K562 (cell line): ENCODE measurements around the gene COQ5. TPM values are rescaled to one million over a fixed set of nuclear protein-coding genes. Genes with fewer than 3 reads are reported as not detected.

Source experiments
- HDAC8 ChIP-seq: fragments of 450-650 bp; IDR thresholded peaks from 2 replicates; pipeline ENCODE4 v1.6.1; 2016; ENCODE audit warnings: mild to moderate bottlenecking, missing genetic modification characterization, moderate library complexity, missing compliant biosample characterization
- HLTF ChIP-seq: fragments of 450-650 bp; IDR thresholded peaks from 2 replicates; pipeline ENCODE4 v1.6.1; 2016
- MAFK ChIP-seq: IDR thresholded peaks from 2 replicates; pipeline ENCODE4 v1.6.1; 2011; ENCODE audit warnings: low read length, improper control_type of control experiment
- RREB1 ChIP-seq: fragments of 250-450 bp; sonication (Bioruptor Pico); IDR thresholded peaks from 2 replicates; pipeline ENCODE4 v1.4.0; 2020
- SMARCA4 ChIP-seq: fragments of 450-650 bp; IDR thresholded peaks from 2 replicates; pipeline ENCODE4 v1.6.1; 2016
- TCF7 ChIP-seq: sonication (generic); IDR thresholded peaks from 2 replicates; pipeline ENCODE4 v1.6.1; 2016; ENCODE audit warnings: antibody characterized with exemption, borderline replicate concordance
- TCF7L2 ChIP-seq: fragments of 150-350 bp; IDR thresholded peaks from 2 replicates; pipeline ENCODE4 v1.6.1; 2016; ENCODE audit warnings: low read depth, mild to moderate bottlenecking, low read length, moderate library complexity
- YY1 ChIP-seq, 3 experiments: IDR thresholded peaks; 2 replicates each; pipeline ENCODE4 v1.6.1; 2011; ENCODE audit warnings: low read length in 2 of 3, mild to moderate bottlenecking in 2 of 3, moderate library complexity in 2 of 3, borderline replicate concordance in 1 of 3, control low read depth in 1 of 3, low read depth in 1 of 3; ENCODE audit not compliant: insufficient read depth in 3 of 3, insufficient replicate concordance in 2 of 3, control insufficient read depth in 1 of 3, insufficient read length in 1 of 3; ENCODE audit errors: extremely low read depth in 1 of 3
- ZBED1 ChIP-seq: IDR thresholded peaks from 2 replicates; pipeline ENCODE4 v1.6.1; 2014
- ZBTB33 ChIP-seq: sonication (generic); formaldehyde crosslinking; IDR thresholded peaks from 2 replicates; pipeline ENCODE4 v1.8.1; 2023; ENCODE audit warnings: mild to moderate bottlenecking, missing genetic modification reagents
- ZFP1 ChIP-seq: fragments of 450-650 bp; formaldehyde crosslinking; IDR thresholded peaks from 2 replicates; pipeline ENCODE4 v1.4.0; 2020; ENCODE audit warnings: mild to moderate bottlenecking, mixed read lengths
- ZNF133 ChIP-seq: fragments of 250-450 bp; sonication (Bioruptor Pico); IDR thresholded peaks from 2 replicates; pipeline ENCODE4 v1.4.0; 2020; ENCODE audit warnings: mild to moderate bottlenecking
- ZNF436 ChIP-seq: fragments of 250-450, 450-650 bp; sonication (Bioruptor Pico); formaldehyde crosslinking; IDR thresholded peaks from 2 replicates; pipeline ENCODE4 v1.7.0; 2020; ENCODE audit warnings: mild to moderate bottlenecking
- ZNF764 ChIP-seq: fragments of 250-450 bp; sonication (Bioruptor Pico); IDR thresholded peaks from 2 replicates; pipeline ENCODE4 v1.4.0; 2020; ENCODE audit warnings: low read depth, mild to moderate bottlenecking, moderate library complexity
- polyA plus RNA-seq, 8 experiments: library from polyadenylated mRNA; depleted of rRNA in 4 of 8; stranded (reverse) in 5 of 8; unstranded in 3 of 8; fragments of >200 nt; fragmentation: Nextera tagmentation in 2 of 8; fragmentation: Illumina TruSeq in 1 of 8; extraction: Ambion mirVana in 2 of 8; extraction: Trizol in 1 of 8; gene quantifications; 2 replicates each; pipeline versions ENCODE4 v1.2.1 to v1.2.3, GENCODE V29; 2011 to 2014; ENCODE audit warnings: inconsistent platforms in 1 of 8, missing spikeins in 1 of 8
- total RNA-seq, 7 experiments: library from RNA; depleted of rRNA in 6 of 7; stranded (reverse); fragments of >200 nt in 6 of 7; fragmentation: Illumina TruSeq in 2 of 7; extraction: Trizol in 2 of 7; gene quantifications; 2 replicates each; pipeline versions ENCODE4 v1.2.1 to v1.2.3, GENCODE V29; 2011 to 2021; ENCODE audit warnings: low replicate concordance in 1 of 7
- TF ChIP-seq, protein P1 (sequence below): sonication (generic); formaldehyde crosslinking; IDR thresholded peaks from 2 replicates; pipeline ENCODE4 v1.8.0; 2022; ENCODE audit warnings: mild to moderate bottlenecking, low read depth, missing genetic modification reagents
- TF ChIP-seq, protein P2 (sequence below): sonication (generic); formaldehyde crosslinking; IDR thresholded peaks from 2 replicates; pipeline ENCODE4 v1.8.1; 2023; ENCODE audit warnings: mild to moderate bottlenecking, missing genetic modification reagents

The COQ5 gene
- total and polyA plus RNA-seq, 9 of the 15 experiments (the other 6 are each of a cell fraction or from before 2014, with no cell fraction given): 19.2 to 59.7 (median 30.4) TPM

DNA sequence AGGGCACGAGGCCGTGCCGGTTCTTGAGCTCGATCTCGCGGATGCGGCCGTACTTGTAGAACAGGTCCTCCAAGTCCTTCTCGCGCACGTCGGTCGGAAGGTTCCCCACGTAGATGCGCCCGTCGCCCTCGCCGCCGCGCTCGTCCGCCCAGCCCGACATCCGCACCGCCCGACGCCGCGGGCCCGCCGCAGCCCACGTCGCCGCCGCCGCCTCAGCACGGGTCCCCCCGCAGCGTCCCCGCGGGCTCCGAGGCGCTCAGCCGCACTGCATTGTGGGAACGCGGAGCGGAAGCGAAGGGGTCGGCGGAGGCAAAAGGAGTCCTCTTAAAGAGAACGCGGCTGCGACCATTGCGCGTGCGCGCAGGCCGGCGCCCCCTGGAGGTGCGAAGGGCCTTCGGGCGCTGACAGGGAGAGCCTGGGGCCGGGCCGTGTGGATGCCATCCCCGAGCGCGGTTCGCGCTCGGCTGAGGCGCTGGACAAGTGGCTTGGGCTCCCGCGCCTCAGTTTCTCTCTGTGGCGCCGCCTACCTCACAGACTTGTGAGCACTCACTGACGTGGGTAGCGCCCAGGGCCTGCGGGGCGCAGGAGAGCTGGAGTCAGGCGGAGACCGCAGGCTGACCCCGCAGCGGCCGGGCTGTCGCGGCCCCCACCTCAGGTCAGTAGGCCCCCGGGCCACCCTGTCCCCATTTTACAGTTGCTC lies 59.4 kb downstream of the COQ5 start, which contains the start of gene SRSF9 (continued):
- TF ChIP-seq RREB1: 0 out of 2 replicates have a peak, but pooled peaks have one; percentile 62
- TF ChIP-seq SMARCA4: no peak
- TF ChIP-seq ZNF133 (CRISPR knock-in tag): 0 out of 2 replicates have a peak, but pooled peaks have one; percentile 12
- no peak for TF ChIP-seq MAFK
- no peak for TF ChIP-seq ZNF436
- no peak for TF ChIP-seq ZFP1
- TF ChIP-seq, protein P1, sequence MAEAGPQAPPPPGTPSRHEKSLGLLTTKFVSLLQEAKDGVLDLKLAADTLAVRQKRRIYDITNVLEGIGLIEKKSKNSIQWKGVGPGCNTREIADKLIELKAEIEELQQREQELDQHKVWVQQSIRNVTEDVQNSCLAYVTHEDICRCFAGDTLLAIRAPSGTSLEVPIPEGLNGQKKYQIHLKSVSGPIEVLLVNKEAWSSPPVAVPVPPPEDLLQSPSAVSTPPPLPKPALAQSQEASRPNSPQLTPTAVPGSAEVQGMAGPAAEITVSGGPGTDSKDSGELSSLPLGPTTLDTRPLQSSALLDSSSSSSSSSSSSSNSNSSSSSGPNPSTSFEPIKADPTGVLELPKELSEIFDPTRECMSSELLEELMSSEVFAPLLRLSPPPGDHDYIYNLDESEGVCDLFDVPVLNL (CRISPR knock-in tag): peak; percentile 53; the same call in 1 of the 2 replicates
- no peak for TF ChIP-seq HLTF
- TF ChIP-seq ZBTB33: peak; percentile 68
- TF ChIP-seq HDAC8 (tag): no peak
- TF ChIP-seq ZNF764 (CRISPR knock-in tag): peak; percentile 41; the same call in 1 of the 2 replicates
- no peak for TF ChIP-seq TCF7L2
- no peak for TF ChIP-seq TCF7
- TF ChIP-seq YY1 (IDR thresholded peaks at IDR 0.05; ENCODE audit: borderline replicate concordance in 1 of 3, control insufficient read depth in 1 of 3, extremely low read depth in 1 of 3, insufficient read depth in 3 of 3, insufficient read length in 1 of 3, insufficient replicate concordance in 2 of 3, low read depth in 1 of 3, low read length in 2 of 3): peak in 2 of 3 experiments; percentile 78 to 79
- TF ChIP-seq, protein P2, sequence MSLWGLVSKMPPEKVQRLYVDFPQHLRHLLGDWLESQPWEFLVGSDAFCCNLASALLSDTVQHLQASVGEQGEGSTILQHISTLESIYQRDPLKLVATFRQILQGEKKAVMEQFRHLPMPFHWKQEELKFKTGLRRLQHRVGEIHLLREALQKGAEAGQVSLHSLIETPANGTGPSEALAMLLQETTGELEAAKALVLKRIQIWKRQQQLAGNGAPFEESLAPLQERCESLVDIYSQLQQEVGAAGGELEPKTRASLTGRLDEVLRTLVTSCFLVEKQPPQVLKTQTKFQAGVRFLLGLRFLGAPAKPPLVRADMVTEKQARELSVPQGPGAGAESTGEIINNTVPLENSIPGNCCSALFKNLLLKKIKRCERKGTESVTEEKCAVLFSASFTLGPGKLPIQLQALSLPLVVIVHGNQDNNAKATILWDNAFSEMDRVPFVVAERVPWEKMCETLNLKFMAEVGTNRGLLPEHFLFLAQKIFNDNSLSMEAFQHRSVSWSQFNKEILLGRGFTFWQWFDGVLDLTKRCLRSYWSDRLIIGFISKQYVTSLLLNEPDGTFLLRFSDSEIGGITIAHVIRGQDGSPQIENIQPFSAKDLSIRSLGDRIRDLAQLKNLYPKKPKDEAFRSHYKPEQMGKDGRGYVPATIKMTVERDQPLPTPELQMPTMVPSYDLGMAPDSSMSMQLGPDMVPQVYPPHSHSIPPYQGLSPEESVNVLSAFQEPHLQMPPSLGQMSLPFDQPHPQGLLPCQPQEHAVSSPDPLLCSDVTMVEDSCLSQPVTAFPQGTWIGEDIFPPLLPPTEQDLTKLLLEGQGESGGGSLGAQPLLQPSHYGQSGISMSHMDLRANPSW (CRISPR knock-in tag): no peak
- peak; percentile 81 for TF ChIP-seq ZBED1
